Measurements from ENCODE around the gene BCAS3.

- TF ChIP-seq, protein P1, sequence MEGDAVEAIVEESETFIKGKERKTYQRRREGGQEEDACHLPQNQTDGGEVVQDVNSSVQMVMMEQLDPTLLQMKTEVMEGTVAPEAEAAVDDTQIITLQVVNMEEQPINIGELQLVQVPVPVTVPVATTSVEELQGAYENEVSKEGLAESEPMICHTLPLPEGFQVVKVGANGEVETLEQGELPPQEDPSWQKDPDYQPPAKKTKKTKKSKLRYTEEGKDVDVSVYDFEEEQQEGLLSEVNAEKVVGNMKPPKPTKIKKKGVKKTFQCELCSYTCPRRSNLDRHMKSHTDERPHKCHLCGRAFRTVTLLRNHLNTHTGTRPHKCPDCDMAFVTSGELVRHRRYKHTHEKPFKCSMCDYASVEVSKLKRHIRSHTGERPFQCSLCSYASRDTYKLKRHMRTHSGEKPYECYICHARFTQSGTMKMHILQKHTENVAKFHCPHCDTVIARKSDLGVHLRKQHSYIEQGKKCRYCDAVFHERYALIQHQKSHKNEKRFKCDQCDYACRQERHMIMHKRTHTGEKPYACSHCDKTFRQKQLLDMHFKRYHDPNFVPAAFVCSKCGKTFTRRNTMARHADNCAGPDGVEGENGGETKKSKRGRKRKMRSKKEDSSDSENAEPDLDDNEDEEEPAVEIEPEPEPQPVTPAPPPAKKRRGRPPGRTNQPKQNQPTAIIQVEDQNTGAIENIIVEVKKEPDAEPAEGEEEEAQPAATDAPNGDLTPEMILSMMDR (IDR thresholded peaks at IDR 0.05), result no peak
- TF ChIP-seq POLR2A (IDR thresholded peaks at IDR 0.05), result no peak
These were observed 501.7 kb downstream of the BCAS3 start for GRCh38 chr17:61179380-61179806.

All from body of pancreas (tissue), 4 donors.